ENCODE results near the gene SLC35G6.

SLC35G6 gene

DNA sequence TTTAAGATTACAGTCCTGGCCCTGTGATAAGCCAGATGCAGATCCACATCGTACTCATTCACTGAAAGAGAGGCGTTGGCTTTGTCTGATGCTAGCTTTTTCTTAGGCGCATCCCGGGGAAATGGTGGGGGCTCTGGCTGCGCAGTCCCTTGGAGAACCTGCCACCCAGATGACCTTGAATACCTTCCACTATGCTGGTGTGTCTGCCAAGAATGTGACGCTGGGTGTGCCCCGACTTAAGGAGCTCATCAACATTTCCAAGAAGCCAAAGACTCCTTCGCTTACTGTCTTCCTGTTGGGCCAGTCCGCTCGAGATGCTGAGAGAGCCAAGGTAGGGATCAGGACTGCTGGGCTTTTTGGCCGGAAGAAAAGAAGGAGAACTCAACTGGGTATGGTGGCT lies 26.9 kb downstream of the SLC35G6 start:
- DNase-seq (ENCODE audit: low read depth) = no peak

DNA sequence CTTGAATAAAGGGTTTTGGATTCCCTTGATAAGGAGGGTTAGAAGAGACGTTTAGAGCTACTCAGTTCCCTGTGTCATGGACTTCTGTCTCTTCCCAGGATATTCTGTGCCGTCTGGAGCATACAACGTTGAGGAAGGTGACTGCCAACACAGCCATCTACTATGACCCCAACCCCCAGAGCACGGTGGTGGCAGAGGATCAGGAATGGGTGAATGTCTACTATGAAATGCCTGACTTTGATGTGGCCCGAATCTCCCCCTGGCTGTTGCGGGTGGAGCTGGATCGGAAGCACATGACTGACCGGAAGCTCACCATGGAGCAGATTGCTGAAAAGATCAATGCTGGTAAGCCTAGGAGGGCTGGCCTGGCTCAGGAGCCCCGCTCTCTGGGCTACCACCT lies 27.6 kb downstream of the SLC35G6 start:
- DNase-seq (ENCODE audit: low read depth) = no peak

DNA sequence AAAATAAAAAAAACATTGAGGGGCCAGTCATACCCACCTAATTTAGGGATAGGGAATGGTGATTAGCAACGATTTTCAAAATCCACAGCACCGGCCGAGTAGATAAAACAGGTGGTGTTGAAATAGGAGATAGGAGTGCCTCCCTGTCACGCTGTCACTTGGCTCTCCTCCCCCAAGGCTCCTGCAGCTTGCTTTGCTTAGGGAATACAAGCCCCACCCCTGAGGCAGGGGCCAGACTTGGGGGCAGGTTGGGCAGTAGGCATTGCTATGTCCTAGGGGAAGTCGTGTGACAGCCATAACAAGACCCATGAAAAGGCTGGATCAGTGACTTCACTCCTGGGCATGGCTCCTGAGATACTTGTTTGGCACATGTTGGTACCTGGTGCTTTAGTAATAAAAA lies 28.7 kb downstream of the SLC35G6 start:
- DNase-seq (ENCODE audit: low read depth) = no peak

DNA sequence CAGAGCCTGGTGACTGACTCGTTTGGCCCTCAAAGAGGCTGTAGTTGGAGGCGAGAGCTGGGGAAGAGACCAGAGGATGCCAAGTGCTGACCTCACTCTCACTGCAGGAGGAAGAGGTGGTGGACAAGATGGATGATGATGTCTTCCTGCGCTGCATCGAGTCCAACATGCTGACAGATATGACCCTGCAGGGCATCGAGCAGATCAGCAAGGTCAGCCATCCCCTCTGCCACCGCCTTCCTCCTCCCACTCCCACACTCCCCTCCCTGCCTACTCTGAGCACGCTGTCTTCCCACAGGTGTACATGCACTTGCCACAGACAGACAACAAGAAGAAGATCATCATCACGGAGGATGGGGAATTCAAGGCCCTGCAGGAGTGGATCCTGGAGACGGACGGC lies 29.9 kb downstream of the SLC35G6 start:
- DNase-seq (ENCODE audit: low read depth) = no peak

DNA sequence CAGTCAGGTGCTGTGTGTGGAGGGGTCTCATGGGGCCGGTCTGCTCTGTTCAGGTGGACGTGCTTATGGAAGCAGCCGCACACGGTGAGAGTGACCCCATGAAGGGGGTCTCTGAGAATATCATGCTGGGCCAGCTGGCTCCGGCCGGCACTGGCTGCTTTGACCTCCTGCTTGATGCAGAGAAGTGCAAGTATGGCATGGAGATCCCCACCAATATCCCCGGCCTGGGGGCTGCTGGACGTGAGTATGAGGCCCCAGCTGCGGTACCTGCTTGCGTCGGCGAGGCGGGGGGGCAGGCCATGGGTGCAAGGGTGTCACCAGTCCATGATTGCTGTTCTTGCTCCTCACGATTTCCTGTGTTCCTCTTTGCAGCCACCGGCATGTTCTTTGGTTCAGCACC lies 30.9 kb downstream of the SLC35G6 start:
- no peak for DNase-seq (ENCODE audit: low read depth)

DNA sequence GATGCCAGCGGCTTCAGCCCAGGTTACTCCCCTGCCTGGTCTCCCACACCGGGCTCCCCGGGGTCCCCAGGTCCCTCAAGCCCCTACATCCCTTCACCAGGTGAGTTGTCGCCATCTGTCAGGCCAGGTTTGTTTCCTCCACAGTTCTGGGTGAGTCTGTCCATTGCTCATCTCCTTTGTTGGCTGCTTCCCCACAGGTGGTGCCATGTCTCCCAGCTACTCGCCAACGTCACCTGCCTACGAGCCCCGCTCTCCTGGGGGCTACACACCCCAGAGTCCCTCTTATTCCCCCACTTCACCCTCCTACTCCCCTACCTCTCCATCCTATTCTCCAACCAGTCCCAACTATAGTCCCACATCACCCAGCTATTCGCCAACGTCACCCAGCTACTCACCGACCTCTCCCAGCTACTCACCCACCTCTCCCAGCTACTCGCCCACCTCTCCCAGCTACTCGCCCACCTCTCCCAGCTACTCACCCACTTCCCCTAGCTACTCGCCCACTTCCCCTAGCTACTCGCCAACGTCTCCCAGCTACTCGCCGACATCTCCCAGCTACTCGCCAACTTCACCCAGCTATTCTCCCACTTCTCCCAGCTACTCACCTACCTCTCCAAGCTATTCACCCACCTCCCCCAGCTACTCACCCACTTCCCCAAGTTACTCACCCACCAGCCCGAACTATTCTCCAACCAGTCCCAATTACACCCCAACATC lies 31.7 kb downstream of the SLC35G6 start:
- DNase-seq (ENCODE audit: low read depth) = no peak

DNA sequence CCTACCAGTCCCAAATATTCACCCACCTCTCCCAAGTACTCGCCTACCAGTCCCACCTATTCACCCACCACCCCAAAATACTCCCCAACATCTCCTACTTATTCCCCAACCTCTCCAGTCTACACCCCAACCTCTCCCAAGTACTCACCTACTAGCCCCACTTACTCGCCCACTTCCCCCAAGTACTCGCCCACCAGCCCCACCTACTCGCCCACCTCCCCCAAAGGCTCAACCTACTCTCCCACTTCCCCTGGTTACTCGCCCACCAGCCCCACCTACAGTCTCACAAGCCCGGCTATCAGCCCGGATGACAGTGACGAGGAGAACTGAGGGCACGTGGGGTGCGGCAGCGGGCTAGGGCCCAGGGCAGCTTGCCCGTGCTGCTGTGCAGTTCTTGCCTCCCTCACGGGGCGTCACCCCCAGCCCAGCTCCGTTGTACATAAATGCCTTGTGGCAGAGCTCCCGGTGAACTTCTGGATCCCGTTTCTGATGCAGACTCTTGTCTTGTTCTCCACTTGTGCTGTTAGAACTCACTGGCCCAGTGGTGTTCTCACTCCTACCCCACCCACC lies 32.7 kb downstream of the SLC35G6 start:
- no peak for DNase-seq (ENCODE audit: low read depth)

DNA sequence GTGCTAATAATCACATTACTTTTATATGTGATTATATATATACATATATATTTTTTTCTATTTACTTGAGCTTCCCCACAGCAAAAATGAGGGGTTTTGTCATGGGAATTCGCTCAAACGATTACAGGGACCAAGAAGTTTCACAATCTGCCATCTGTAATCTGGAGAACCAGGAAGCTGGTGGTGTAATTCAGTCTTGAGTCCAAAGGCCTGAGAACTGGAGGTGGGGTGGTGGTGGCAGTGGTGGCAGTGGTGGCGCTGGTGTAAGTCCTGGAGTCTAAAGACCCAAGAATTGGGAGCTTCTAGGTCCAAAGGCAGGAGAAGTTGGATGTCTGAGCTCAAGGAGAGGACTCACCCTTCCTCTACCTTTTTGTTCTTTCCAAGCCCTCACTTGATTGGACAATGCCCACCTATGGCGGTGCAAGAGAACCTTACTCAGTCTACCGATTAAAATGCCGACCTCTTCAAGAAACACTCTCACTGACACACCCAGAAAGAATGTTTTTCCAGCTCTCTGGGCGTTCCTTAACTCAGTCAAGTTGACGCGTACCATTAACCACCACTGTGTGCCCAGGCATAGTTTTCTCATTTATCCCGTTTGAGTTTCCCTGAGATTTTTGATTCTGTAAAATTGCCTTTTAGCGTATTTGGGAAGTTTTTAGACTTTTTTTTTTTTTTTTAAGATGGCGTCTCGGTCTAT lies 34.8 kb downstream of the SLC35G6 start:
- no peak for DNase-seq (ENCODE audit: low read depth)

DNA sequence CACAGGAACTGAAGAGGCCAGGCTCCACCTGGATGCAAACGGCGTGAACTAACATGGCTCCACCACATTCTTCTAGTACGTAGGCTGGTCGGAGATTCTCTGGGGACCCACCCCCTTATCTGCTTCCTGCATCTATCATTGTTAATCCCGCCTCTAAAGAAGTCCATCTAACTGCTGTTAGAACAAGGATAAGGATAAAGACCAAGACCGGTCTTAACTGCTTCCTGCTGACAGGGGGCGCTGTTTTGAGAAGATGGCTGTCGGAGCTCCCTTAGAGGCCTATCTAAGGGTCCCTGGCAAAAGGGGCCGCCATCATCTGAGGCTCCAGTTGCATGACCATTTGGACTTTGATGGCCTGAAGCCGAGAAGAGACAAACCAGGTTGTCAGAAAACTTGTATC lies 41.8 kb downstream of the SLC35G6 start:
- DNase-seq (ENCODE audit: low read depth) = no peak

DNA sequence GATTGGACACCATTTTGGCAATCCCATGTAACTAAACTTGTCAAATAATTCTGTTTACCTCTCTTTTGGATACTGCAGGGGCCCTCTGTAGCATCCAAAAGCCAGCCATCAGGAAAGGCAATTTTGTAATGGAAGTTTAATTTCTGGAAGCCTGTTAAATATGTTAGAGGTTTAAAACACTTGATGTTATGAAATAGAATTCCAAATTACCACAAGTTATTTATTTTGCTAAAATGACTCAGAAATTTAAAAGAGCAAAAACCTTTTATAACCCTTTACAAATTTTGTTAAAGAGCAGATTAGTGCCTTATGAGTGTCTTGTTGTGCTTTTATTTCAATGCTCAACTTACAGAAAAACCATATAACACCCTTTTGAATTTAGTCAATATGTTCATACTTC lies 47.6 kb downstream of the SLC35G6 start:
- DNase-seq (ENCODE audit: low read depth) = no peak

DNA sequence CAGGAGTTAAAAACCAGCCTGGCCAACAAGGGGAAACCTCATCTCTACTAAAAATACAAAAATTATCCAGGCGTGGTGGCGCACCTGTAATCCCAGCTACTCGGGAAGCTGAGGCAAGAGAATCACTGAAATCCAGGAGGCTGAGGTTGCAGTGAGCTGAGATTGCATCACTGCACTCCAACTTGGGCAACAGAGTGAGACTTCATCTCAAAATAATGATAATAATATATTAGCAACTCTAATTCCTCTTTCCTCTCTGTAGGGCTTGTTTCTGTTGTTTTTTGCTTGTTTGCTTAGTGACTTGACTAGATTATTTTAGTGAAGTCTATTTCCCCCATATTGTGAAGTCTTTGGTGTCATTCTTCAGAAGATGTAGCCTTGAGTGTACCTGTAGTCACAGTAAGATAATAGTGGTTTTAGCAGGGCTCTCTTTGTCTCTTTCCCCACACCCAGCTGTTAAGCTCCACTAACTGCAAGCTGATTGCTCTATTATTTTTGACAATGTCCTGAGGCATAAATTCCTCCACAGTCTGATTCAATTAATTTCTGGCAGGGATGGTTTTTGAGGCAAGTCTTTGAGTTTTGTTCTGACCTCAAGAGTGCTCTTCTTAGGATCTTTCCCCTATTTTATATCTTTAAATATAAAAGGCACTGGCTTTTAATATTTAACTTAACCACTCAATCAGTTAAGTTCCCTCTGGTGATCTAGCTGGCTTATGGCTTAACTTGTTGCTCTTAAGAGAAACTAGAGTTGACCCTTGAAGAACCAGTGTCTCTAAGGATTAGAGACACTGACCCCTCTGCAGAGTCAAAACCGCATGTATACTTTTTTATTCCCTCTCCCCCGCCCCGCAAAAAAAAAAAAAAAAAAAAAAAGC lies 49.0 kb downstream of the SLC35G6 start:
- DNase-seq (ENCODE audit: low read depth) = no peak
